Astrocyte (in vitro differentiated cells and primary cell): ENCODE measurements around the gene PTPRD.

Experiments used
- CTCF ChIP-seq: IDR thresholded peaks from 2 replicates; pipeline ENCODE4 v1.5.1; 2011; ENCODE audit warnings: low read depth, mild to moderate bottlenecking, inconsistent platforms, low read length, moderate library complexity; ENCODE audit not compliant: insufficient read depth
- EZH2 ChIP-seq: IDR thresholded peaks from 2 replicates; pipeline ENCODE4 v1.6.1; 2012; ENCODE audit warnings: mild to moderate bottlenecking, low read length, inconsistent platforms; ENCODE audit not compliant: insufficient read depth

GRCh38 chr9:10094563-10094962 is 518.2 kb downstream of the PTPRD start:
- TF ChIP-seq CTCF (no peak), EZH2 (no peak)
